Stromal cell of bone marrow (primary cell): ENCODE measurements around the gene VCP.

ENCODE experiments used
- DNase-seq: peaks from one replicate; pipeline ENCODE4 v3.0.0-alpha.2; 2012; ENCODE audit warnings: low read depth

Gene VCP

GRCh38 chr9:35014517-35014916 lies 57.9 kb downstream of the VCP start:
- no peak for DNase-seq

GRCh38 chr9:35010351-35010958 lies 62.0 kb downstream of the VCP start:
- DNase-seq = no peak
